Brain microvascular endothelial cell (primary cell): Measurements from ENCODE around the gene ADGRB3.

Experiments
- DNase-seq: peaks from one replicate; pipeline ENCODE4 v3.0.0-alpha.2; 2020
- H3K27ac ChIP-seq: fragments of 250-450 bp; sonication (Bioruptor Pico); 2 replicates; pipeline ENCODE4 v1.5.1; 2020; ENCODE audit warnings: mild to moderate bottlenecking, moderate library complexity
- H3K27me3 ChIP-seq: fragments of 250-450 bp; sonication (Bioruptor Pico); replicated peaks from 2 replicates; pipeline ENCODE4 v1.5.1; 2020; ENCODE audit warnings: mild to moderate bottlenecking
- H3K36me3 ChIP-seq: fragments of 250-450 bp; sonication (Bioruptor Pico); replicated peaks from 2 replicates; pipeline ENCODE4 v1.5.1; 2020; ENCODE audit warnings: mild to moderate bottlenecking
- H3K4me3 ChIP-seq: 2 replicates; pipeline ENCODE4 v1.5.1; 2011; ENCODE audit warnings: low read depth, mild to moderate bottlenecking, control low read depth, low read length, moderate library complexity
- CTCF ChIP-seq: IDR thresholded peaks from 2 replicates; pipeline ENCODE4 v1.5.1; 2011; ENCODE audit warnings: low read depth, mild to moderate bottlenecking, moderate library complexity, low read length, control low read depth, inconsistent platforms; ENCODE audit errors: missing control alignments
- in situ Hi-C: cut with HindIII; loops from 2 replicates; pipeline ENCODE4 v1.10.0; 2017; ENCODE audit warnings: low sequenced_read_pairs, low pct_ligation_motif_present

The ADGRB3 gene

GRCh38 chr6:68634726-68635411, at the start of gene ADGRB3:
Gene ADGRB3, plus strand, starts transcription at chr6:68635282. Its CDS starts 3,394 bp downstream, at chr6:68638676.
- in situ Hi-C loops = no loop called here
- peaks cover 26% of the 10 kb centered on the region for H3K27me3 ChIP-seq

GRCh38 chr6:68593558-68593957, 41.5 kb upstream of the ADGRB3 start:
- in situ Hi-C loops = no loop called here
- H3K36me3 ChIP-seq = no peaks in the 10 kb centered on the region
- TF ChIP-seq CTCF = no peak
- no peak for DNase-seq
- no peaks in the 10 kb centered on the region for H3K27me3 ChIP-seq
- no peak overlapping the region for H3K4me3 ChIP-seq
- no peak overlapping the region for H3K27ac ChIP-seq

More at GRCh38 chr6:68634726-68635411, at the start of gene ADGRB3:
- peak; percentile 18 for TF ChIP-seq CTCF
- H3K4me3 ChIP-seq = peak within 1 kb of the TSS; percentile 71
- DNase-seq = peak; percentile 64
- H3K36me3 ChIP-seq = no peaks in the 10 kb centered on the region
- H3K27ac ChIP-seq = no peak within 1 kb of the TSS

DNA sequence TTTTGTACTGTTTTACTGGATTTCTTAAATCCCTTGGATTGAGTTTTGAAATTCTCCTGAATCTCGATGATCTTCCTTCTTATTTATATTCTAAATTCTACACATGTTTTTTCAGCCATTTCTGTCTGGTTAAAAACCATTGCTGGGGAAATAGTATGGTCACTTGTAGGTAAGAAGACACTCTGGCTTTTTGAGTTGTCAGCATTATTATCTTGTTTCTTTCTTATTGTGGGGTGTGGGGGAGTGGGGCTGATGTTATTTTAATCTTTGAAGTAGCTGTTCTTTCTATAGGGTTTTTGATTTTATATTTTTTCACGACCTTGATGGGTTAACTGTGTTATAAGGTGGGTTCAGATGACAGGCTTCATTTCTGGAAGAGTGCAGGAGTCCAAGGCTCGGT, 37.4 kb upstream of the ADGRB3 start:
- no peak for TF ChIP-seq CTCF
- in situ Hi-C loops = no loop called here
- H3K4me3 ChIP-seq = no peak overlapping the region
- DNase-seq = no peak
- no peak overlapping the region for H3K27ac ChIP-seq
- H3K36me3 ChIP-seq = no peaks in the 10 kb centered on the region
- H3K27me3 ChIP-seq = no peaks in the 10 kb centered on the region

- Histone ChIP-seq H3K4me3 (no peak overlapping the region), H3K36me3 (no peaks in the 10 kb centered on the region), H3K27ac (no peak overlapping the region), H3K27me3 (no peaks in the 10 kb centered on the region)
- no peak for DNase-seq
- in situ Hi-C loops = no loop called here
- TF ChIP-seq CTCF = no peak
Observed at GRCh38 chr6:68615938-68616337, 19.1 kb upstream of the ADGRB3 start.

GRCh38 chr6:68625998-68626397, 9.1 kb upstream of the ADGRB3 start:
- Histone ChIP-seq H3K36me3 (no peaks in the 10 kb centered on the region), H3K27me3 (no peaks in the 10 kb centered on the region), H3K27ac (no peak overlapping the region), H3K4me3 (no peak overlapping the region)
- DNase-seq = no peak
- in situ Hi-C loops = no loop called here
- no peak for TF ChIP-seq CTCF

- no peak overlapping the region for H3K4me3 ChIP-seq
- no peak overlapping the region for H3K27ac ChIP-seq
- TF ChIP-seq CTCF = no peak
- peaks cover 5% of the 10 kb centered on the region for H3K27me3 ChIP-seq
- in situ Hi-C loops = no loop called here
- no peak for DNase-seq
- H3K36me3 ChIP-seq = no peaks in the 10 kb centered on the region
Observed at GRCh38 chr6:68628161-68628560, 6.9 kb upstream of the ADGRB3 start.
